Measurements from ENCODE around the gene NOP9.

NOP9 gene

DNA sequence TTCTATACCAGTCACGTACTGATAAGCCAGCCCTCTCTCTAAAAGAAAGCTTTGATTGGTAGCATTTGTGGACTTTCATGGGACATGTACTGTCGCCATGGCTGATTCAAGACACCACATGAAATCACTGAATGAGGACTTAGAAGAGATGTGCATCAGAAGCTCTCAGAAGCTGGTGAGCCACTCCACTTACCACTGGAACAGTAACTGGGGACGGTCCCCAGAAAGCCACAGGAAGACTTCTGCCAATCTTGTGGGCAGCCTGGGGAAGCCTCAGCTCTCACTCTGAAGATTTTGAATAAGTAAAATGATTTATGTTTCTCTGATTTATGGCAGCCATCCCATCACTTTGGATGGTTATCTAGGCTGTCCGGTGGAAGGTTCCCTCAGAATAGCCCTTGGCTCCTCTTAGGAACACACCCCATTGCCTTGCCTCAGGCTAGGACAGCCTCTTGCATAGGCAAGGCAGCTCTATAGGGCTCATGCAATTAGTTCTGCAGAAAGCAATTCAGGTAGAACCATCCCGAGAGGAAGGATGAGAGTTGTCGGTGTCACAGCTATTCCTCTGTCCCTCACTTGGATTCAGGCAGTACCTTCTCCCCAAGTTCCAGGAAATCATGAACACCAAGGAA lies 9.9 kb upstream of the NOP9 start:
- TF ChIP-seq, protein P1, sequence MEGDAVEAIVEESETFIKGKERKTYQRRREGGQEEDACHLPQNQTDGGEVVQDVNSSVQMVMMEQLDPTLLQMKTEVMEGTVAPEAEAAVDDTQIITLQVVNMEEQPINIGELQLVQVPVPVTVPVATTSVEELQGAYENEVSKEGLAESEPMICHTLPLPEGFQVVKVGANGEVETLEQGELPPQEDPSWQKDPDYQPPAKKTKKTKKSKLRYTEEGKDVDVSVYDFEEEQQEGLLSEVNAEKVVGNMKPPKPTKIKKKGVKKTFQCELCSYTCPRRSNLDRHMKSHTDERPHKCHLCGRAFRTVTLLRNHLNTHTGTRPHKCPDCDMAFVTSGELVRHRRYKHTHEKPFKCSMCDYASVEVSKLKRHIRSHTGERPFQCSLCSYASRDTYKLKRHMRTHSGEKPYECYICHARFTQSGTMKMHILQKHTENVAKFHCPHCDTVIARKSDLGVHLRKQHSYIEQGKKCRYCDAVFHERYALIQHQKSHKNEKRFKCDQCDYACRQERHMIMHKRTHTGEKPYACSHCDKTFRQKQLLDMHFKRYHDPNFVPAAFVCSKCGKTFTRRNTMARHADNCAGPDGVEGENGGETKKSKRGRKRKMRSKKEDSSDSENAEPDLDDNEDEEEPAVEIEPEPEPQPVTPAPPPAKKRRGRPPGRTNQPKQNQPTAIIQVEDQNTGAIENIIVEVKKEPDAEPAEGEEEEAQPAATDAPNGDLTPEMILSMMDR (IDR thresholded peaks at IDR 0.05; ENCODE audit: unreplicated experiment in 3 of 3), result no peak
- Mint-ChIP-seq H3K4me3 (no peak overlapping the region), H3K27ac (no peak overlapping the region)

DNA sequence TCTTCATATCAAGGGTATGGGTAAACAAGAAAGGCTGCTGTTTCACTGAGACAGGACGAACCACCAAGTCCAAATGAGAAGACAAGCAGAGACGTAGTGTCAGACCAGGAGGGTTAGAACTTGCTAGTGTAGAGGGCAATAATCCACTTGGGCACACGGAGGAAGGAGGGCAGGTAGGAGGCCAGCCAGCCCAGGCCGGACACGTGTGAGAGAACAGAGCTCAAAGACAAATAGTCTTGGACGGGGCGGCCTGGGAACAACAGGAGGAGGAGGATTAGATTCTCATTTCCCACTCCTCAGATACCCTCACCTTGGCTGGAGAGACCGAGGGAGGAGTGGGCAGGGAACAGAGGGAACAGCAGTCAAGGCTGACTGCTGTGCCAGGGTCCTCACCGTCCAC lies 8.9 kb upstream of the NOP9 start:
- Mint-ChIP-seq H3K27ac (no peak overlapping the region), H3K9me3 (no peaks in the 10 kb centered on the region), H3K27me3 (ENCODE audit: low read depth) (no peaks in the 10 kb centered on the region), H3K4me3 (no peak overlapping the region), H3K4me1 (no peaks in the 10 kb centered on the region), H3K36me3 (ENCODE audit: low read depth) (peaks cover 23% of the 10 kb centered on the region)
- TF ChIP-seq, protein P1 (IDR thresholded peaks at IDR 0.05; ENCODE audit: unreplicated experiment in 3 of 3), result no peak

More for the DNA sequence above, 9.9 kb upstream of the NOP9 start:
- Mint-ChIP-seq H3K9me3 (no peaks in the 10 kb centered on the region), H3K4me1 (no peaks in the 10 kb centered on the region), H3K36me3 (ENCODE audit: low read depth) (peaks cover 19% of the 10 kb centered on the region), H3K27me3 (ENCODE audit: low read depth) (no peaks in the 10 kb centered on the region)

DNA sequence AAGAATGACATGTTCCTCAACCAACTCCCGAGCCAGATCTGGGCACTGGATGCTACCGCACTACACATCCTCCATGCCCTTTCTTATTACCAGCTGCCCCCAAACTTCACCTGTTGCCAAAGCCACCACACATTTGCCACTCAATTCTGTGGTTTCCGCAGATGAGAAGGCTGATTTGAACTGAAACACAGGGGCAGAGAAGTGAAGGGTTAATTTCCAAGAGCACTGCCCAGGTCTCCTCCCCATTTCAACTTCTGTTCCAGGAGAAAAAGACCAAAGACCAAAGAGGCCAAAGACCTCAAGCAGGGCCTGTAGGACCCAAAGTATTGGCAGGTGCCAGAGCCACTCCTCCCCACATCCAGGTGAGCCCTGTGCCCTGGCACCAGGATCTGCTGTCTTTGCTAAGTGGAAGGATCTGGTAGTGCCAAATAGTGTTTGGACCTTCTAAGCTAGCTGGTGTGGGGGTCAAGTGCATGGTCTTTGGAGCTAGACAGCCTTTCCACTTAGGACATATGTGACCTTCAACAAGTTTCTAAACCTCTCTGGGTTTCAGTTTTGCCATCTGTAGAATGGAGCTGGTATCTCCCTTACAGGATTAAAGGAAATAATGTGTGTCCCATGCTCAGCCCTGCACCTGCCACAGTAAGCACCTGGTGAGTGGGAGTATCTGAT lies 8.1 kb upstream of the NOP9 start:
- Mint-ChIP-seq H3K4me3 (no peak overlapping the region), H3K36me3 (ENCODE audit: low read depth) (peaks cover 23% of the 10 kb centered on the region), H3K27me3 (ENCODE audit: low read depth) (no peaks in the 10 kb centered on the region), H3K4me1 (peaks cover under 1% of the 10 kb centered on the region), H3K9me3 (no peaks in the 10 kb centered on the region), H3K27ac (no peak overlapping the region)
- TF ChIP-seq, protein P1 (IDR thresholded peaks at IDR 0.05; ENCODE audit: unreplicated experiment in 3 of 3), result no peak

DNA sequence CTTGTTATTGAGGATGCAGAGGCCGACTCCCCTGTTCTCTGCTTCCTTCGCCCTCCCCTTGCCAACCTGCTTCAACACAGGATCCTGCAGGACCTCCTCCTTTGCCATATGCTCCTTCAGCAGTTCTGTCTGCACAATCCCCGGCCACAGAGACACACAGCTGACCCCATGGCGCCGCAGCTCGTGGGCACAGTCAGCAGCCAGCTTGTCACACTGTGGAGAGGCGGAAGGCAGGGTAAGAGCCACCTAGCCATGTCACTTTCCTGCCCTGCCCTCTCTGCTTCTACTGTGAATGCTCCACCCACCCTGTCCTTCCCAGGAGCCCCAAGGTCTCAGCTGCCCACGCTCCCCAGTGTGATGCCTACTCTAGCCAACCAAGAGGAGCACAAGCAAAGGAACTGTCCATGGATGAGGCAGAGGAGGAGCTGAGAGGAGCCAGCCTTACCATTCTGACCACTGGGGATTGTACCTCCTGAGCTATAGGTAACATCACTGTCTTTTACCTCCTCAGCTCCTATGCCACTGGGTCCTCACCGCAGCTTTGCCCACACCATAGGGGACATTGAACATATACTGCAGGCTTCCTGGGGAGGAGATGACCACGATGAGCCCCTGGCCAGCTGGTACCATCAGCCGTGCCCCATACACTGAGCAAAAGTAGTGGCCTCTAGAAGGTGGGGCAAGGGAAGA lies 7.4 kb upstream of the NOP9 start:
- no peaks in the 10 kb centered on the region for H3K9me3 Mint-ChIP-seq

DNA sequence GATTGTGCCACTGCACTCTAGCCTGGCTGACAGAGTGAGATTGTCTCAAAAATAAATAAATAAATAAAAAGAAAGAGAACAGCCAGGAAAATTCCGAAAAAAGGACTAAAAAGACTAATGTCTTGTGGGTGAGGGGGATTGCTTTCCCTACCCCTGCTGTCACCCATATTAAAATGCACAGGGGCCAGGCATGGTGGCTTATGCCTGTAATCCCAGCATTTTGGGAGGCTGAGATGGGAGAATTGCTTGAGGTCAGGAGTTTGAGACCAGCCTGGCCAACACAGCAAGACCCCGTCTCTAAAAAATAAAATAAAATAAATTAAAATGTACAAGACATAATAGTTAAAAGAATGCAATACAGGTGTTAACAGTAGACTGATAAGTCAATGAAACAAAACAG lies 6.1 kb upstream of the NOP9 start:
- Mint-ChIP-seq H3K27me3 (ENCODE audit: low read depth) (no peaks in the 10 kb centered on the region), H3K4me3 (no peak overlapping the region), H3K36me3 (ENCODE audit: low read depth) (peaks cover 28% of the 10 kb centered on the region), H3K27ac (no peak overlapping the region), H3K9me3 (no peaks in the 10 kb centered on the region), H3K4me1 (peaks cover 10% of the 10 kb centered on the region)
- TF ChIP-seq, protein P1 (IDR thresholded peaks at IDR 0.05; ENCODE audit: unreplicated experiment in 3 of 3), result no peak

More for the DNA sequence above, 7.4 kb upstream of the NOP9 start:
- Mint-ChIP-seq H3K4me1 (peaks cover 4% of the 10 kb centered on the region), H3K36me3 (ENCODE audit: low read depth) (peaks cover 25% of the 10 kb centered on the region), H3K27ac (no peak overlapping the region), H3K27me3 (ENCODE audit: low read depth) (no peaks in the 10 kb centered on the region), H3K4me3 (no peak overlapping the region)
- TF ChIP-seq, protein P1 (IDR thresholded peaks at IDR 0.05; ENCODE audit: unreplicated experiment in 3 of 3), result no peak
